ENCODE results near the gene JUP. TPM values are rescaled to one million over a fixed set of nuclear protein-coding genes. Genes with fewer than 3 reads are reported as not detected.

Gene JUP
- total RNA-seq, 2 experiments from 2014 or later, result 0.77 to 0.99 TPM

DNA sequence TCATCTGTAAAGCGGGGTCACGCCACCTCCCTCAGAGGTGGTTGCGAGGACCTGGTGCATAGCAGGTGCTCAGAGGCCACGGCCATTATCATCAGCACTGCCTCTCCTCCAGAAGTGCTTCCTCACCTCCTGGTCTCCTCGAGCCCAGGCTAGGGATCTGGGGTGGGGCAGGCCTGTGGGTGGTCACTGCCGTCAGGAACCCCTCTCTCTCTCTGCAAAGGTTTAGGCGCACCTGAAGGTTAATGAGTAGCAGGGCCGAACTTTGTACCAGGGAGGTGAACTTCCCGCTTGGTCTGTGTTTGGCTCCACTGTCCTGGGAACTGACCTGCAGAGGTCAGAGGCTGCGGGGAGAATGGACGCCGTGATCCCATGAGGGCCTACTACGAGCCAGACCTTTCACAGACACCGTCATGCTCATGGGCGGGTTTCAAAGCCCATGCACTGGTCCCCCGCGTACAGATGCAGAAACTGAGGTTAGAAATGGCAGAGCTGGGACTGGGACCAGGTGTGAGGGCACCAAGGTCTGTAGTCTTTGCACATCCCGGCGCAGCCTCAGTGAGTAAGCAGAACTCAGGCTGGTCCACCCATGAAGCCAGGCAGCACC, 13.8 kb downstream of the JUP start:
- Mint-ChIP-seq H3K27ac (no peak overlapping the region), H3K27me3 (no peaks in the 10 kb centered on the region), H3K4me3 (no peak overlapping the region), H3K36me3 (ENCODE audit: low read depth) (no peaks in the 10 kb centered on the region), H3K9me3 (no peaks in the 10 kb centered on the region), H3K4me1 (no peaks in the 10 kb centered on the region)
- POLR2A ChIA-PET, result no interaction called here
- no peak for DNase-seq
- CTCF ChIA-PET, result interaction anchor here (1.1 kb wide), 1 partner anchor 13 kb away, joined by 6 read pairs; the partner anchor contains the start of gene JUP

DNA sequence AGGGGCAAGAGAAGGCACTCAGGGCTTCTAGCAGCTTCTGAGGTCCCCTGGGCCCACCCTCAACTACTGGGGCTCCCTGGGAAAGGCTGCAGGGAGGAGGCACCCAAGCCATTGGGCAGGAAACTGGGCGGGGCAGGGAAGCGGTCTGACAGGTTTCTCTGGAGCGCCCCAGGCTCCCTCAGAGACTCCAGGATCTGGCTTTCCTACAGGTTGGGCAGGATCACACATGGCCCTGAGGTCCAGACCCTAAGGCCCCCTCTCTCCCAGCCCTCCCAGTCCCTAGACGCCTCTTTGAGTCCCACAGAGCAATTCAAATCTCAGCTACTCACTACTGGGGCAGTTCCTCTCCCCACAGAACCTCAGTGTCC, 14.3 kb downstream of the JUP start:
- no peaks in the 10 kb centered on the region for H3K27me3 Mint-ChIP-seq
- no peak overlapping the region for H3K27ac Mint-ChIP-seq
- H3K4me1 Mint-ChIP-seq, result no peaks in the 10 kb centered on the region
- H3K9me3 Mint-ChIP-seq, result no peaks in the 10 kb centered on the region
- no peak for DNase-seq
- POLR2A ChIA-PET, result no interaction called here
- no peak overlapping the region for H3K4me3 Mint-ChIP-seq
- CTCF ChIA-PET, result interaction anchor here (1.1 kb wide), 1 partner anchor 28 kb away, joined by 4 read pairs; no protein-coding TSS in a partner anchor
- H3K36me3 Mint-ChIP-seq (ENCODE audit: low read depth), result no peaks in the 10 kb centered on the region

DNA sequence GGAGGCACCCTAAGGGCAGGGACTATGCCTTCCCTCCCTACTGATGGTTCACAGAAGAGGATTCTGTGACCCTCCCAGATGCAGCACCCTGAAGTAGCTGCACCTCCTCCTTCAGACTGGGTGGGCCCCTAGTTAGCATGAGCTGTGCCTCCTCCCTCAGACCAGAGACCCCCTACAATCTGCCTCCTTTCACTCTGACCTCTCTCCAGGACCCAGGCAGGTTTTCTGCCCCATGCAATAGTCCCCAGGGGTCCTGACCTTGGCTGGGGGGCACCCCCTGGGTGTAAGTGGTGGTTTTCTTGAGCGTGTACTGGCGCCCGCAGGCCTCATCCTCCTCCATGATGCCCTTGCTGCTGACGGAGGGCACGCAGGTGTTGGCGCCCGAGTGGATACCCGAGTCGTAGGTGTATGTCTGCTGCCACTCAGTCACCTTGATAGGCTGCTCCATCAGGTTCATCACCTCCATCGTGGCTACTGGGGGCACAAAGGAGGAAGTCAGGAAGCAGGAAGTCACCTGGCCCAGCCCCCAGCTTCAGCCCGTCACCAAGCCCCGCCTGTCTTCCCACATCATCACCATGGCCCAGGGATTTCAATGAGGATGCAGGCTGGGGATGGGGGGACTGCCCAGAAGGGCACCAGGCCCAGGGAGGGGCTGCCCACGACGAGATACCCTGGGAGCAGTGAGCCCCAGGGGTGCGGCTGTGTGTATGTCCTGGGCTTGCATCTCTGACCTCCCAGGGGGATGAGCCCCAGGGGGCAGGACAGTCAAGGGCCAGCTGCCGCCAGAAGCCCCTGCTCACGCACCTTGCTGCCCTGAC, 14.9 kb downstream of the JUP start:
- CTCF ChIA-PET, result interaction anchor here (1.1 kb wide), 1 partner anchor 27 kb away, joined by 4 read pairs; no protein-coding TSS in a partner anchor
- no peaks in the 10 kb centered on the region for H3K27me3 Mint-ChIP-seq
- no peak overlapping the region for H3K27ac Mint-ChIP-seq

DNA sequence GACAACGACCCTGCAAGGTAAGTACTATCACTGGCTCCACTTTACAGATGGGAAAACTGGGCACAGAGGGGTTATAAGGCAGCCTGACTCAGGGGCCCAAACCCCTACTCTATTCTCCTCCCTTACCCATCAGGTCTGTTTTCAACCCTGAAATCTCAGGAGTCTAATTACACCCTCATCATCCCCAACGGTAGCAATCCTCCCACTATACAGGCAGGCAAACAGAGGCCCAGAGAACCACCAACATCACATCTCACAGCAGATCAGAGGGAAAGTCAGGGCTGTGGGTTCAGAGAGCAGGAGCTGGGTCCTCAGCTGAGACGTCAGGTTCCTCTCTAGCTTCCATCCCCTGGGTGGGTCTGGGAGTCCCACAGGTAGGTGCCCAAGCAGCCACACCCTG, 16.5 kb downstream of the JUP start:
- no peak overlapping the region for H3K4me3 Mint-ChIP-seq
- no peaks in the 10 kb centered on the region for H3K27me3 Mint-ChIP-seq
- no peaks in the 10 kb centered on the region for H3K9me3 Mint-ChIP-seq
- no peaks in the 10 kb centered on the region for H3K4me1 Mint-ChIP-seq
- CTCF ChIA-PET, result interaction anchor here (0.7 to 0.8 kb wide), 2 partner anchors 17 to 32 kb away, joined by 3 read pairs; partner anchors contain the start of gene JUP
- POLR2A ChIA-PET, result no interaction called here
- DNase-seq, result no peak
- H3K27ac Mint-ChIP-seq, result no peak overlapping the region
- H3K36me3 Mint-ChIP-seq (ENCODE audit: low read depth), result no peaks in the 10 kb centered on the region

More for the DNA sequence above, 14.9 kb downstream of the JUP start:
- H3K9me3 Mint-ChIP-seq, result no peaks in the 10 kb centered on the region
- POLR2A ChIA-PET, result no interaction called here
- H3K4me3 Mint-ChIP-seq, result no peak overlapping the region
- DNase-seq, result no peak
- no peaks in the 10 kb centered on the region for H3K4me1 Mint-ChIP-seq
- H3K36me3 Mint-ChIP-seq (ENCODE audit: low read depth), result no peaks in the 10 kb centered on the region

DNA sequence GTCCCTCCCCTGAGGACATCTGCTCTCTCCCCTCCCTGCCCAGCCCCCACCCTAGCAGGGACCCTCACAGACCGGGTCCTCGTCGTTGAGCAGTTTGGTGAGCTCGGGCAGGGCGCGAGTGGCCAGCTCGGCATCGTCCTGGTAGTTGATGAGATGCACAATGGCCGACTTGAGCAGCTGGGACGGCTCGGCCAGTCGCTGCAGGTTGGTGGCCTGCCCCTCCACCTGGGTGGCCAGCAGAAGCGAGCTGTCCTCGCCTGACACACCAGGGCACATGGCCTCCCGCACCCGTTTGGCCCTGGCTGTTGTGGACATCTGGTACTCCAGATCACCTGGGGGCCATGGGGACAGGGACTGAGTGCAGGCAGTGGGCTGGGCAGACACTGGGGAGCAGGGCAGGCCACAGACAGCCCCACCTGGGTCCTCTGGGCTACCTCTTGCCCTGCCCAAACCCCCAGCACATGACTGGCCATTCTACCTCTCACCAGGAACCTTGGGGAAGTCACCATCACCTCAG, 17.1 kb downstream of the JUP start:
- no peak overlapping the region for H3K27ac Mint-ChIP-seq
- CTCF ChIA-PET, result no interaction called here
- no peaks in the 10 kb centered on the region for H3K36me3 Mint-ChIP-seq (ENCODE audit: low read depth)
- no peak overlapping the region for H3K4me3 Mint-ChIP-seq
- POLR2A ChIA-PET, result no interaction called here
- H3K4me1 Mint-ChIP-seq, result no peaks in the 10 kb centered on the region
- no peaks in the 10 kb centered on the region for H3K27me3 Mint-ChIP-seq
- no peak for DNase-seq
- no peaks in the 10 kb centered on the region for H3K9me3 Mint-ChIP-seq

DNA sequence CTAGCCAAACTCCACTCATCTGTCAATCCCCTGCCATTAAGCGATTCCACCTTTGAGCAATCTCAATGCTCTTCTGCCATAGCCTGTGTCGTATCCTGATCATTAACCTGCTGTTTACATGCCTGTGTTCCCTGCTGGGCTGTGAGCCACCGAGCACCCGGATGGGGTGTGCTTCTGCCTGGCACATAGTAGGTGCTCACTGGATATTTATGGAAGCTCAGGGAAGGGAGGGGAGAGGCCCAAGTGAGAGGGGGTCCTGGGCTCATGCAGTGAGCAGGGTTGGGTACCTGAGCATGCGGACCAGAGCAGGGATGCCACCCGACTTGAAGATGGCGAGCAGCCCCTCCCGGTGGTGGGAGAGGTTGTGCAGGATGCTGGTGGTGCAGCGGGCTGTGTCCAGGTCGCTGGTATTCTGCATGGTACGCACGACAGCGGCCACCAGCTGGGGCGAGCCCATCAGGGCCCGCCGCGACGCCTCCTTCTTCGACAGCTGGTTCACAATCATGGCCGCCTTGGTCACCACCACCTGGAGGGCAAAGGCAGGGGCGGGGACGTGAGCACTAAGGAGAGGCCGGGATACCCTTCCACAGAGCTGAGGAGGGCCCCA, 17.7 kb downstream of the JUP start:
- ChIA-PET POLR2A (no interaction called here), CTCF (interaction anchor here (0.6 kb wide), 1 partner anchor 69 kb away, joined by 3 read pairs; no protein-coding TSS in a partner anchor)
- Mint-ChIP-seq H3K4me3 (no peak overlapping the region), H3K9me3 (no peaks in the 10 kb centered on the region), H3K36me3 (ENCODE audit: low read depth) (no peaks in the 10 kb centered on the region), H3K27ac (no peak overlapping the region), H3K27me3 (no peaks in the 10 kb centered on the region), H3K4me1 (no peaks in the 10 kb centered on the region)
- DNase-seq, result no peak

DNA sequence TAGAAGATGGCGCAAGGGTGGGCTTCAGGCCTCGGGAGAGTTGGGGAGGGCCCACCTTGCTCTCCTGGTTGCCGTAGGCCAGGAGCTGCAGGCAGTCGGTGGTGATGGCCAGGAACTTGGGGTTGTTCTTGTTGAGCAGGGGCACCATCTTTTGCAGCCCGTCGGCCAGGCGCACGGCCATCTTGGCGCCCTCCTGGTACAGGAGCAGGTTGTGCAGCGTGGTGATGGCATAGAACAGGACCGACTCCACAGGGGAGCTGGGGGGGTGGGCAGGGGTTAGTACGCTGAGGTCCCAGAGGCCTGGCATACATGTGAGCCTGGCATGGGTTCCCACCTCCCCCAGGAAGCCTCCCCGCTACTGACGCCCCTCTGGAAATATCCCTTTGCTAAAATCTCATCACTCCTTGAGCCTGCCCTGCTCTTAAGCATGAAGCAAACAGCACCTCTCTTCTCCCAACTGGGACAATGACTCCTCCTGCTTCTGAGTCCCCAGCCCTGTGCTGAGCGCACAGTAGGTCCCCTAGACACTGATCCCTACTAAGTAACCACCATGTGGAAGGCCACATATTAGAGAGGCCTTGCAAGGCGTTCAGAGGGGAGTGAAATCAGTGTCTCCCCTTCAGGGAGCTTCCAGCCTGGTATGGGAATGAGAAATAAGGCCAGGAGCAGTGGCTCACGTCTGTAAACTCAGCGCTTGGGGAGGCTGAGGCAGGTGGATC, 19.0 kb downstream of the JUP start:
- Mint-ChIP-seq H3K4me1 (no peaks in the 10 kb centered on the region), H3K9me3 (no peaks in the 10 kb centered on the region), H3K27ac (no peak overlapping the region), H3K27me3 (no peaks in the 10 kb centered on the region), H3K4me3 (no peak overlapping the region), H3K36me3 (ENCODE audit: low read depth) (no peaks in the 10 kb centered on the region)
- ChIA-PET CTCF (no interaction called here), POLR2A (no interaction called here)
- no peak for DNase-seq

DNA sequence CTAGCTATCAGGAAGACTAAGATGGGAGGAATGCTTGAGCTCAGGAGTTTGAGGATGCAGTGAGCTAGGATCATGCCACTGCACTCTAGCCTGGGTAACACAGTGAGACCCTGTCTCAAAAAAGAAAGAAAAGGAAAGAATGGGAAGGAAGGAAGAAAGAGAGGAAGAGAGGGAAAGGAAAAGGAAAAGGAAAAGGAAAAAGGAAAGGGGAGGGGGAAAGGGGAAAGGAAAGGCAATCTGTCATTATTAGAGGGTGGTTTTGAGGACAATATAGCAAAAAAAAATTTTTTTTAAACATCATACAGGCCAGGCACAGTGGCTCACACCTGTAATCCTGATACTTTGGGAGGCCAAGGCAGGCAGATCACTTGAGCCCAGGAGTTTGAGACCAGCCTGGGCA, 20.4 kb downstream of the JUP start:
- H3K4me1 Mint-ChIP-seq, result no peaks in the 10 kb centered on the region
- POLR2A ChIA-PET, result no interaction called here
- CTCF ChIA-PET, result no interaction called here
- no peak overlapping the region for H3K27ac Mint-ChIP-seq
- no peaks in the 10 kb centered on the region for H3K9me3 Mint-ChIP-seq
- H3K4me3 Mint-ChIP-seq, result no peak overlapping the region
- H3K27me3 Mint-ChIP-seq, result no peaks in the 10 kb centered on the region
- DNase-seq, result no peak
- no peaks in the 10 kb centered on the region for H3K36me3 Mint-ChIP-seq (ENCODE audit: low read depth)

DNA sequence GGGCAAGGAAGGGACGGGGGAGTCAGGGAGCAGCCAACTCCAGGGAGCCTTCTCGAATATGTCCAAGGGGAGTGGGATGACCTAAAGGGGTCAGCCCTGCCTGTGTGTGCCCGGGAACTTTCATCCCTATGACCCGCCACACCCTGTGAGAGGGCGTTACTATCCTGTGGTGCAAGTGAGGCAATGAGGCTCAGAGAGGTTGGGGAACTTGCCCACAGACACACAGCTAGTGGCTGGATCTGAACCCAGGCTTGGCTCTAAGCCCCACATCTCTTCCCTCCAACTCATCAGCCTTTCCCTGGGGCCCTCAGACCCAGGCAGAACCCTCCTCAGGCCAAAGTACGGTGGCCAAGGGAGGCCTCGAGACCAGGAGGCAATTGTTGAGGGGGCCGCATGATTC, 23.2 kb downstream of the JUP start:
- no peak overlapping the region for H3K27ac Mint-ChIP-seq
- ChIA-PET CTCF (interaction anchor here (0.9 kb wide), 1 partner anchor 85 kb away, joined by 3 read pairs; no protein-coding TSS in a partner anchor), POLR2A (no interaction called here)
- DNase-seq, result no peak
- H3K27me3 Mint-ChIP-seq, result no peaks in the 10 kb centered on the region
- no peaks in the 10 kb centered on the region for H3K9me3 Mint-ChIP-seq
- H3K36me3 Mint-ChIP-seq (ENCODE audit: low read depth), result no peaks in the 10 kb centered on the region
- H3K4me3 Mint-ChIP-seq, result no peak overlapping the region
- H3K4me1 Mint-ChIP-seq, result no peaks in the 10 kb centered on the region

DNA sequence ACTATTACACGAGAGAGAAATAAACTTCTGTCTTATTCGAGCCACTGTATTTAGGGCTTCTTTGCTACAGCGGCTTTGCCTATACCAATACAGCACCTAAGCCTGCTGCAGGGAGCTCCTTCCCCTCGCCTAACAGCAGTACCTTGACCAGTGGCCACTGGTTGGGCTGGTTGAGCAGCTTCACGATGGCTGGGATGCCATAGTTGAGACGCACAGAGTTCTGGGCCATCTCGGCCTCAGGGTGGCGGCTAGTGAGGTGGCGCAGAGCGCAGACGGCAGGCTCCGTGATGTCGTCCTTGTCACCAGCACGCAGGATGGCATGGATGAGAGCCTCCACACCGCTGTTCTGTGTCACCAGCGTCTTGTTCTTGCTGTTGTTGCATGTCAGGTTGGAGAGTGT, 23.7 kb downstream of the JUP start:
- Mint-ChIP-seq H3K4me1 (no peaks in the 10 kb centered on the region), H3K4me3 (no peak overlapping the region), H3K27me3 (no peaks in the 10 kb centered on the region), H3K9me3 (no peaks in the 10 kb centered on the region), H3K36me3 (ENCODE audit: low read depth) (no peaks in the 10 kb centered on the region), H3K27ac (no peak overlapping the region)
- ChIA-PET CTCF (interaction anchor here (0.9 kb wide), 1 partner anchor 86 kb away, joined by 3 read pairs; no protein-coding TSS in a partner anchor), POLR2A (no interaction called here)
- no peak for DNase-seq

DNA sequence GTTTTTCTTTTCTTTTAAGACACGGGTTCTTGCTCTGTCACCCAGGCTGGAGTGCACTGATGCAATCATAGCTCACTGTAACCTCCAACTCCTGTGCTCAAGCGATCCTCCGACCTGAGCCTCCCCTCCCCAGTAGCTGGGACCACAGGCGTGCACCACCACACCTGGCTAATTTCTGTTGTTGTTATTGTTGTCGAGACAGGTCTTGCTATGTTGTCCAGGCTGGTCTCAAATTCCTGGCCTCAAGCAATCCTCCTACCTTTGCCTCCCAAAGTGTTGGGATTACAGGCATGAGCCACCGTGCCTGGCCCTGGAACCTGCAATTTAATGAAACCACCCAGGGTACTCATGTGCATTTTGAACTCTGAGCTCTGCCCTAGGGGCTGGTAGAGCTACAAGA, 24.1 kb downstream of the JUP start:
- CTCF ChIA-PET, result interaction anchor here (0.9 kb wide), 1 partner anchor 86 kb away, joined by 3 read pairs; no protein-coding TSS in a partner anchor
- H3K27ac Mint-ChIP-seq, result no peak overlapping the region
- POLR2A ChIA-PET, result no interaction called here
- H3K9me3 Mint-ChIP-seq, result no peaks in the 10 kb centered on the region
- H3K4me3 Mint-ChIP-seq, result no peak overlapping the region
- H3K4me1 Mint-ChIP-seq, result no peaks in the 10 kb centered on the region
- no peak for DNase-seq
- H3K27me3 Mint-ChIP-seq, result no peaks in the 10 kb centered on the region
- no peaks in the 10 kb centered on the region for H3K36me3 Mint-ChIP-seq (ENCODE audit: low read depth)

DNA sequence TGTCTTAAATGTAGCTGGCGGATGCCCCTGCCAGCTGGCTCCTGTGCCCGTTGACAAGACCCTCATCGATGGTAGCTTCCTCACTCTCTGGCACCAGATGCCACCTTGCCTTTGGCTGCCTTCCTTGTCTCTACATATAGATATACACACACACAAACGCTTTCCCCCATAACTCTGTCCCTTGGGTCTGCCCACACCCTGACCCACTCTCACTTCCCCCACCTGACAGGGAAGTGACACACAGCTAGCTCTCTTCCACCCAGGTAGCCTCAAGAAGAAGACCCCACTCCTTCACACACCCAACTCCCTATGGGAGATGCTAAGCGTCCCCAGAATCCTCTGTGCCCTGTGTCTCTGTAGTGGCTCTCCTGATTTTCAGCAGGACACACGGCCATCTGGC, 25.6 kb downstream of the JUP start:
- DNase-seq, result no peak
- no peak overlapping the region for H3K4me3 Mint-ChIP-seq
- no peaks in the 10 kb centered on the region for H3K9me3 Mint-ChIP-seq
- no peaks in the 10 kb centered on the region for H3K27me3 Mint-ChIP-seq
- CTCF ChIA-PET, result interaction anchor here (0.5 to 0.6 kb wide), 2 partner anchors 114 to 834 kb away, joined by 3 to 6 read pairs; no protein-coding TSS in a partner anchor
- H3K36me3 Mint-ChIP-seq (ENCODE audit: low read depth), result no peaks in the 10 kb centered on the region
- H3K27ac Mint-ChIP-seq, result no peak overlapping the region
- POLR2A ChIA-PET, result interaction anchor here (0.5 kb wide), 1 partner anchor 887 kb away, joined by 6 read pairs; no protein-coding TSS in a partner anchor
- no peaks in the 10 kb centered on the region for H3K4me1 Mint-ChIP-seq

All from activated CD4-positive, alpha-beta T cell treated with anti-CD3 and anti-CD28 coated beads, Interleukin-2, amount 10 ng/mL, durations not matched to agents 7 days and 5 days (primary cell).